Right atrium auricular region (tissue), 2 donors: ENCODE measurements around the gene KCNJ11. TPM values are rescaled to one million over a fixed set of nuclear protein-coding genes. Genes with fewer than 3 reads are reported as not detected.

Experiments used
- DNase-seq: peaks from one replicate; pipeline ENCODE4 v3.0.0-alpha.2; 2019; ENCODE audit warnings: low spot score
- H3K27ac ChIP-seq, 2 donors: fragments of 200-600 bp; sonication (generic); 1 replicate in 1 of 2; 2 replicates in 1 of 2; pipeline ENCODE4 v1.5.1; 2016 to 2019
- H3K27me3 ChIP-seq, 2 donors: fragments of 200-600 bp; sonication (generic); one replicate each; pipeline versions ENCODE4 v1.5.1 to v1.6.0; 2017 to 2019
- H3K36me3 ChIP-seq: fragments of 200-600 bp; sonication (generic); one replicate; pipeline ENCODE4 v1.5.1; 2016
- H3K4me1 ChIP-seq, 2 donors: fragments of 200-600 bp; sonication (generic); one replicate each; pipeline versions ENCODE4 v1.5.1 to v1.6.0; 2017 to 2019
- H3K4me3 ChIP-seq, 2 donors: fragments of 200-600 bp; sonication (generic); 1 replicate in 1 of 2; 2 replicates in 1 of 2; pipeline ENCODE4 v1.5.1; 2017 to 2019; ENCODE audit warnings: mild to moderate bottlenecking in 1 of 2, moderate library complexity in 1 of 2
- H3K9me3 ChIP-seq, 2 donors: fragments of 200-600 bp; sonication (generic); one replicate each; pipeline ENCODE4 v1.5.1; 2019
- total RNA-seq, 2 donors: library from RNA; depleted of rRNA; stranded (reverse); fragments of >200 nt; gene quantifications; one replicate each; pipeline ENCODE4 v1.1.0, GENCODE V29; 2016
- TF ChIP-seq, protein P1 (sequence below), 2 donors: fragments of 200-600 bp; sonication (generic); IDR thresholded peaks; one replicate each; pipeline ENCODE4 v1.5.1; 2019; ENCODE audit warnings: antibody characterized with exemption in 2 of 2

Gene KCNJ11
- total RNA-seq, 2 donors from 2014 or later, result 18.7 to 19.5 TPM

DNA sequence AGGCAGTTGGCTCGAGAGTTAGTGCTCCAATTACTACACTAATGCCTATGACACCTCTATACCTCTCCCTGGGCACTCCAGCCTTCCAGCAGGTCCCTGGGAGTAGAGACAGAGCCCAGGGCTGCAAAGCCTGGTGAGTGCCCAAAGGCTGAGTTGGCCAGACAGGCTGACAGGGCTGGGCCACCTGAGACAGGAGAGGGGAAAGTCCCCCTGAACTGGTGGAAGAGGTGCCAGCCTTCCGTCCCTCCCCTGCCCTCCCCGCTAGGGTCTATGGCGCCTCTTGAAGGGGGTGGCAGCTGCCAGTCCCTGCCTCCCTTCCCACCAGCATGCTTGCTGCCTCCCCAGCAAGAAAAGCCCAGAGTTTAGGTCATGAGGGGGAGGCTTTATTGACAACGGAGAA, 3.0 kb downstream of the KCNJ11 start:
- H3K27ac ChIP-seq, result peak overlapping the region; percentile 83 to 93
- H3K36me3 ChIP-seq, result no peaks in the 10 kb centered on the region
- TF ChIP-seq, protein P1, sequence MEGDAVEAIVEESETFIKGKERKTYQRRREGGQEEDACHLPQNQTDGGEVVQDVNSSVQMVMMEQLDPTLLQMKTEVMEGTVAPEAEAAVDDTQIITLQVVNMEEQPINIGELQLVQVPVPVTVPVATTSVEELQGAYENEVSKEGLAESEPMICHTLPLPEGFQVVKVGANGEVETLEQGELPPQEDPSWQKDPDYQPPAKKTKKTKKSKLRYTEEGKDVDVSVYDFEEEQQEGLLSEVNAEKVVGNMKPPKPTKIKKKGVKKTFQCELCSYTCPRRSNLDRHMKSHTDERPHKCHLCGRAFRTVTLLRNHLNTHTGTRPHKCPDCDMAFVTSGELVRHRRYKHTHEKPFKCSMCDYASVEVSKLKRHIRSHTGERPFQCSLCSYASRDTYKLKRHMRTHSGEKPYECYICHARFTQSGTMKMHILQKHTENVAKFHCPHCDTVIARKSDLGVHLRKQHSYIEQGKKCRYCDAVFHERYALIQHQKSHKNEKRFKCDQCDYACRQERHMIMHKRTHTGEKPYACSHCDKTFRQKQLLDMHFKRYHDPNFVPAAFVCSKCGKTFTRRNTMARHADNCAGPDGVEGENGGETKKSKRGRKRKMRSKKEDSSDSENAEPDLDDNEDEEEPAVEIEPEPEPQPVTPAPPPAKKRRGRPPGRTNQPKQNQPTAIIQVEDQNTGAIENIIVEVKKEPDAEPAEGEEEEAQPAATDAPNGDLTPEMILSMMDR (IDR thresholded peaks at IDR 0.05), result no peak
- peaks cover 0 to 3% of the 10 kb centered on the region in 2 donors for H3K27me3 ChIP-seq
- H3K9me3 ChIP-seq, result no peaks in the 10 kb centered on the region
- H3K4me1 ChIP-seq, result peaks cover 0 to 45% of the 10 kb centered on the region in 2 donors
- H3K4me3 ChIP-seq, result peak overlapping the region in 1 of 2 donors; percentile 36
- no peak for DNase-seq

DNA sequence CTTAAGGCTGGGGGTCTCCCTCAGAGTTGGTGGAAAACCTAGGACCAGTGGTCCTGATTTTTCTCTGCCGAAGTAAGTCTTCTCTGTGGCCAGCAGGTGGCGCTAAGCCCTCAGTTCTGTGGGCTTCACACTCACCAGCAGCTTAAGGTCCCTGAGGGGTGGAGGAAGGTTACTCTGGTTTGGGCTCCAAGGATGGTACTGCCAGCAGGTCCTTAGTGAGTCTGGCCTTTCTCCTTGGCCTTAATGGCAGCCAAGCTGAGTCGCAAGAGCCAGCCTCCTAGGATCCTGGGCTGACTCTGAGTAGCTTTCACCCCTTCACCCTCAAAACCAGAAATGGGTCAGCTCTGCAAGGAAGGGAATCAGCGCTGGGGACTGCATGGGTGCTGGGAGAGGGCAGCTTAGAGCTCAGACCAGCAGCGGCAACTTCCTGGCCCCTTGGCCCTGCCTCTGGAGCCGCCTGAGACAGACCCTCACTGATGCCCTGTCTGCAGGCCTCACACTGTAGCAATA, 4.4 kb downstream of the KCNJ11 start:
- DNase-seq, result peak; percentile 76
- no peaks in the 10 kb centered on the region for H3K36me3 ChIP-seq
- peaks cover 0 to 3% of the 10 kb centered on the region in 2 donors for H3K27me3 ChIP-seq
- TF ChIP-seq, protein P1 (IDR thresholded peaks at IDR 0.05), result peak; percentile 83 to 96
- peaks cover 0 to 36% of the 10 kb centered on the region in 2 donors for H3K4me1 ChIP-seq
- no peak overlapping the region for H3K4me3 ChIP-seq
- H3K27ac ChIP-seq, result no peak overlapping the region
- H3K9me3 ChIP-seq, result no peaks in the 10 kb centered on the region

DNA sequence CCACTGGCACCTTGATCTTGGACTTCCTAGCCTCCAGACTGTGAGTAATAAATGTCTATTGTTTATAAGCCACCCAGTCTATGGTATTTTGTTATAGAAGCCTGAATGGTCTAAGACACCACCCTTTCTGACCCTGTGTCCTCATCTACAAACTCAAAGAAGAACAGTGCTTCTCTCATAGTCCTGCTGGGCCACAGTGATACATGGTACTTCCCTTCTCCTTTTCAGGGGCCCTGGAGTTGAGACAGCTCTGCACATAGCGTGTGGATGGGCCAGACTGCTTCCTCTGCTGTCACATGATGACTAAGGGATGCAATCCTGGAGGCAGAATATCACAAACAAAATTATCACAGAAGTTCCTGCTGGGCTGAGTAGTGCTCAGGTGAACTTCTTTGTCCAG, 5.0 kb downstream of the KCNJ11 start:
- H3K36me3 ChIP-seq, result no peaks in the 10 kb centered on the region
- TF ChIP-seq, protein P1 (IDR thresholded peaks at IDR 0.05), result no peak
- peaks cover 0 to 3% of the 10 kb centered on the region in 2 donors for H3K27me3 ChIP-seq
- H3K27ac ChIP-seq, result no peak overlapping the region
- no peak overlapping the region for H3K4me3 ChIP-seq
- DNase-seq, result no peak
- H3K9me3 ChIP-seq, result no peaks in the 10 kb centered on the region
- peaks cover 0 to 32% of the 10 kb centered on the region in 2 donors for H3K4me1 ChIP-seq

DNA sequence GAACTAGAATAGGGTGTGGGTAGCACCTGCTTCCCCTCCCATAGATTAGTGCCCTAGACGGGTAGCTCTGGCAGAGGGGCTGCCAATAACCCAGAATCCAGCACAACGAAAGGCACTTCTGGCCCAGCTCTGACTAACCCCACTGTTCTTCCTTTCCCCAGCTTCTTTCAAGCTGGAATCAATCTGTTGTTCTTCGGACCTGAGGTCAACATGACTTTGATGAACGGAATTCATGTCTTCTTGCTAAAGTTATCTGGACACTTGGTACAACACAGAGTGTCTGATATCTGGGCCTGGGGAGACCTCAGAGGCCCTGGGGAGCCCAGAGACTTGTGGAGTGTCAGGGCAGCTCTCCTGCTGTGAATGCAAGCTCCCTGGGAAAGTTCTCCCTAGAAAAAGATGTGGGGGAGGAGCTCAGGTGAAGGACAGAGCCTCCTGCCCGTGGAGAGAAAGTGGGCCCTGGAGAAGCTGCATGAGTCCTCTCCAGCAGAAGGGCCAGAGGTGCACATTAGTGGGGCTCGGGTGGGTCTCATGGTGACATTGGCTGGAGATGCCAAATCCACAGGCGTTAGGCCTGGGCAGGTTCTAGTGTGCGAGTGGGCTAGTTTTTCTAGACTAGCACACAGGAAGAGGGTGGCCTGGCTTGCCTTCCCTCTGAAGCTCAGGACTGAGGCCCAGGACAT, 6.3 kb downstream of the KCNJ11 start:
- H3K9me3 ChIP-seq, result no peaks in the 10 kb centered on the region
- no peak overlapping the region for H3K27ac ChIP-seq
- no peaks in the 10 kb centered on the region for H3K36me3 ChIP-seq
- H3K4me3 ChIP-seq, result no peak overlapping the region
- TF ChIP-seq, protein P1 (IDR thresholded peaks at IDR 0.05), result no peak
- no peak for DNase-seq
- H3K27me3 ChIP-seq, result peaks cover 0 to 3% of the 10 kb centered on the region in 2 donors
- H3K4me1 ChIP-seq, result peaks cover 0 to 29% of the 10 kb centered on the region in 2 donors

DNA sequence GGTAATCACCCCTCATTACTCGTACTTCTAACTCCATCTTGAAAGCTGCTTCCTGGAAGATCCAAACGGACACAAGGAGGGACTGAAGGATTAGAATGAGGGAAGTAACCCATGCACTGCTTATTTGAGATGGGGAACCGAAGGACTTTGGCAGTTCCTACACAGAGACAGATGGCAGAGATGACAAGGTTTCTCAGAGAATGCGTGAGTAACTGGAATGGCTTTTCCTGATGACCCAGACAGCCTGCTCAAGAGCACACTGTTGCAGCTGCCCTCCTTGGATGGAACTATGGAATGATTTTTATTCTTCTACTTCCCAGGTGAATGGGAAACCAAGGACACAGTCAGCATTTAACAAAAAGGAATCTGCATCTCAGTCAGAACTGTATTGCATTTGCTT, 7.3 kb downstream of the KCNJ11 start:
- H3K4me3 ChIP-seq, result no peak overlapping the region
- no peak for DNase-seq
- H3K27me3 ChIP-seq, result peaks cover 0 to 3% of the 10 kb centered on the region in 2 donors
- TF ChIP-seq, protein P1 (IDR thresholded peaks at IDR 0.05), result no peak
- no peak overlapping the region for H3K27ac ChIP-seq
- H3K4me1 ChIP-seq, result peaks cover 0 to 28% of the 10 kb centered on the region in 2 donors
- no peaks in the 10 kb centered on the region for H3K9me3 ChIP-seq
- no peaks in the 10 kb centered on the region for H3K36me3 ChIP-seq
